Left renal pelvis (tissue), 4 donors: ENCODE data around the gene WDR89. TPM values are rescaled to one million over a fixed set of nuclear protein-coding genes. Genes with fewer than 3 reads are reported as not detected.
"Not testable (repeated sequence)": the region's sequence is repeated elsewhere in the genome, so short reads cannot be mapped to it uniquely, and the experiment has no call there.

ENCODE experiments used
- DNase-seq, 4 donors: peaks; one replicate each; pipeline ENCODE4 v3.0.0-alpha.2; 2013; ENCODE audit warnings: low read depth in 4 of 4, low spot score in 3 of 4
- polyA plus RNA-seq, 4 donors: library from polyadenylated mRNA; unstranded; fragments of 120-200 nt; gene quantifications; one replicate each; pipeline ENCODE4 v1.2.1, GENCODE V29; 2013; ENCODE audit not compliant: insufficient read length in 4 of 4

Gene WDR89
- polyA plus RNA-seq, 4 donors = 18.9 to 27.2 (median 23.9) TPM

GRCh38 chr14:63654936-63655335 lies 13.3 kb upstream of the WDR89 start:
- DNase-seq = no peak

DNA sequence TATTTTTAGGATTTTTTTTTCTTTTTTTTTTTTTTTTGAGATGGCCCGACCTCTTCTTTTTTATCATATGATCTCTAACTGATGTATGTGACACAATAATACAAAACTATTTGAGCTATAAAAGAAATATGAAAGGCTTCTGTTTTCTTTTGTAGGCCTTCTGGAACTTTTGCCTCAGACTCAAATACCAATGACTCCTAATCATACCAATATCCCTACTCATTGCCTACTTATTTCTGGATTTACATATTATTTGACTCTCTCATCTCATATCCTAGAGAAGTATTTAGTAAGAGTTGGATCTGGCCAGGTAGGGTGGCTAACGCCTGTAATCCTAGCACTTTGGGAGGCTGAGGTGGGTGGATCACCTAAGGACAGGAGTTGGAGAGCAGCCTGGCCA lies 12.7 kb upstream of the WDR89 start:
- DNase-seq = no peak

DNA sequence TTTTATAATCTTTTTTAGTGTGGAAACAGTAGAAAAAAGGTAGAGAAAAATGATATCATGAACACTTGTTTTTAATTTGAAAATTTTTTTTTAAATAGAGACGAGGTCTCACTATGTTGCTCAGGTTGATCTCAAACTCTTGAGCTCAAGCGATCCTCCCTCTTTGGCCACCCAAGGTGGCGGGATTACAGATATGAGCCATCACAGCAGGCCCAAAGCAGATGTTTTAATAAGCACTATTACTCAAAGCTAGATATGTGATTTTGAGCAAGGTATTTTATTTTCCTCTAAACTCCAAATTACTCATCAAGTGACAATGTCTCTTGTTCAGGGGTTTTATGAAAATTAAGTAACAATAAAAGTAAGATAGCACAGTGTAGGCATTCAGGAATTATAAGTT lies 10.7 kb upstream of the WDR89 start:
- DNase-seq = no peak

DNA sequence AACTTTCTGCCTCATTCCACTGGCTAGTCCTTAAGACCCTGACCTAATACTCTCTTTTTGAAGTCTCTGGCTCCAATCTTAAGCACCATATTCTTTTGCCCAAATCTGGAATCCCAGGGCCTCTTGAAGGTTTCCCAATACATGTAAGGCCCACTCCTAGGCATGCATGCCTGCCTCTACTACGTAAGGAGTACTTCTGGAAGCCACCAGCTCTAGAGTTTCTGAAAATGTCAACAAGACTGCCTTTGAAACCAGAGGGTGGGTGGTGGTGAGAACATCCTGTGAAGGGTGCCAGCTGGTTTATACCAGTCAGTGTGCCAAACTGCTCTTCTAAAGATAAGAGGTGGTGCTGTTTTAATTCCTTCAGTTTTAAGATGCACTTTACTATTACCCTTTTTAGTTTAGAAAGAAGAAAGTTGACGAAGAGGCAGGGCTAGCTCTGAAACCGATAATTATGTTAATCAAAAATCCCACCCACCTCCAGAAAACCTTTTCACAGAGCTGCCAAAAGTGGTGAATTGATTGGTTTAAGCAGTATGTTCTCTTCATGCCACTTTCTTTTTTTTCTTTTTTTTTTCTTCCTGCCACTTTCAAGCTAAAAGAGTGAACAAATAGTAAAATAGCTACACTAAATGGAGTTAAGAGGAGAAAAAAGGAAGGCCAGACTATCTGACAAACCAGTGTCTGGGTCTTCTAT lies 8.7 kb upstream of the WDR89 start:
- no peak for DNase-seq

GRCh38 chr14:63647696-63648410 lies 6.2 kb upstream of the WDR89 start:
- no peak for DNase-seq

GRCh38 chr14:63644741-63645140 lies 3.1 kb upstream of the WDR89 start:
- DNase-seq = no peak

DNA sequence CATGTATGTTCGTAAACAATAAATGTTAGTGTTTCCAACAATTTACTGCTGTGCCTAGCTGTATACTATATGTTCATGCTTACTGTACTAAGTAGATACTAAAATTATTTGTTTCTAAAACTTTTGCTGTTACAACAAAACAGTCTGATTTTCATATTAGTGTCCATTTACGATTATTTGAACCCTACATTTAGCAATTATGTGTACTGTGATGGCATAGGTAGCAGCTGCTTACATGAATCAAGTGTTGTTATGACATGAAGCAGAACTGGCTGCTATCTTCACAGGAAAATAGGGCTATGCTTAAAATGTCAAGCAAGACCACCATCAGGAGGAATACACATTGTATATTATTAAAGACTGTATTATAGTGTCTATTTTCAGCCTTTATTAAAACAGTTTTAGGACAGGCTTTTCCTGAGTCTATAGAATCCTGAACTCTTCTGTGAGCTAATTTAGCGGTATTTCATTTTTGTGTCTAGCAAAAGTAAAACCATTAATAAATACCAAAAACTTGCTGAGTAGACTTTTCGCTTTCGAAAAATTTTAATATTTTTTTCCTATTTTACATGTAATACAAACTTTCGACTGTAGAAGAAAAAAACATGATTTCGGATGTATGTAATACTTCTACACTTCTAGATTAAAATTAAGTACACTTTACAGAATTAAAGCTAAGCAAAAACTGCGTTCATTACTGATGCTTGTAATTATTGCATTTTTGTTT lies 1.1 kb upstream of the WDR89 start:
- DNase-seq = no peak

- DNase-seq = peak; percentile 92 to 95 (median 94)
Measured at GRCh38 chr14:63642229-63642611, 549 bp upstream of the WDR89 start.

DNA sequence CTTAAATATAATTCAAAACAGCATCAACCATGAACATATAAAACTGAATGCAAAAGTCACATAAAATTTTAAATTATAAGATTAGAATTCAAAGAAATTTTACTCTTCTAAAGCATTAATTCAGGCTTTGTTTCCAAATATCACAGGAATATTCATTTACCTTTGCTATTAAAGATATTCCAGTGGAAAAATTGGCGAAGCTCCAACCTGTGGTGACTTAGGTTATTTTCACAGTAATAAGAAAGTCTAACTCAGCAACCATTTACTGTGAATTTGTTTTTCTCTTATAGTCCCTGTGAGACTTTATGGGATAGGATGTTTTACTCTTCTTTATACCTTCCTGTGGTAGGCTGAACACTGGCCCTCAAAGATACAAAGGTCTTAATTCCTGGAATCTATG lies 3.2 kb downstream of the WDR89 start:
- DNase-seq = no peak

DNA sequence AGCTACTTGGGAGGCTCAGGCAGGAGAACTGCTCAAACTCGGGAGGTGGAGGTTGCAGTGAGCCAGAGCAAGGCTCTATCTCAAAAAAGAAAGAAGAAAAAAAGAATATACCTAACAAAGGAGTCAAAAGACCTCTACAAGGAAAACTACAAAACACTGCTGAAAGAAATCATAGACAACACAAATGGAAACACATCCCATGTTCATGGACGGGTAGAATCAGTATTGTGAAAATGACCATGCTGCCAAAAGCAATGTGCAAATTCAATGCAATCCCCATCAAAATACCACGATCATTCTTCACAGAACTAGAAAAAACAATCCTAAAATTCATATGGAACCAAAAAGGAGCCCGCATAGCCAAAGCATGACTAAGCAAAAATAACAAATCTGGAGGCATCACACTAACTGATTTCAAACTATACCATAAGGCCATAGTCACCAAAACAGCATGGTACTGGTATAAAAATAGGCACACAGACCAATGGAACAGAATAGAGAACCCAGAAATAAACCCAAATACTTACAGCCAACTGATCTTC lies 5.5 kb downstream of the WDR89 start:
- not testable (repeated sequence) for DNase-seq

DNA sequence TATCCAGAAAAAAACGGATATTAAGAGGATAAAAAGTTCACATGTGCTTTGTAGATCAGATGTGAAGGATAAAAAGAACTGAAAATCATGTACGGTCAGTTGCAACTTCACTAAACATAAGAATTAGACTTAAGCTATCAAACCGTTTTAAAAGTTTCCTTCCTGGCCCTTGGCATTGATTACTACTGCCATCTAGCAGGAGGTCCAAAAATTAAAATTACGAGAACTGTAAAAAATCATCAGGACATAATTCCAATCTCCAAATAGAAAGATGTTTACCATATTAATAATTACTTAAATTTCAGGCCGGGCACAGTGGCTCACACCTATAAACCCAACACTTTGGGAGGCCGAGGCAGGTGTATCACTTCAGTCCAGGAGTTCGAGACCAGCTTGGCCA lies 7.9 kb downstream of the WDR89 start:
- no peak for DNase-seq

GRCh38 chr14:63632932-63633514 lies 8.6 kb downstream of the WDR89 start:
- DNase-seq = no peak

- no peak for DNase-seq
Measured at GRCh38 chr14:63624701-63625100, 17.0 kb downstream of the WDR89 start.

DNA sequence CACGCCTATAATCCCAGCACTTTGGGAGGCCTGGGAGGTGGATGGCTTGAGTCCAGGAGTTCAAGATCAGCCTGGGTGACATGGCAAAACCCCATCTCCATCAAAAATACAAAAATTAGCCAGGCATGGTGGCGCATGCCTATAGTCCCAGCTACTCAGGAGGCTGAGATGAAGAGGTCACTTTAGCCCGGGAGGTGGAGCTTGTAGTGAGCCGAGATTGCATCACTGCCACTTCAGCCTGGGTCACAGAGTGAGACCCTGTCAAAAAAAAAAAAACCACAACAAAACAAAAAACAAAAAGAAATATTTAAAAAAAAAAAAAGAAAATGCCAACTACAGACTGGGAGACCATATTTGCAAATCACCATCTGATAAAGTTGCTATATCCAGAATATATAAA lies 17.5 kb downstream of the WDR89 start:
- no peak for DNase-seq

DNA sequence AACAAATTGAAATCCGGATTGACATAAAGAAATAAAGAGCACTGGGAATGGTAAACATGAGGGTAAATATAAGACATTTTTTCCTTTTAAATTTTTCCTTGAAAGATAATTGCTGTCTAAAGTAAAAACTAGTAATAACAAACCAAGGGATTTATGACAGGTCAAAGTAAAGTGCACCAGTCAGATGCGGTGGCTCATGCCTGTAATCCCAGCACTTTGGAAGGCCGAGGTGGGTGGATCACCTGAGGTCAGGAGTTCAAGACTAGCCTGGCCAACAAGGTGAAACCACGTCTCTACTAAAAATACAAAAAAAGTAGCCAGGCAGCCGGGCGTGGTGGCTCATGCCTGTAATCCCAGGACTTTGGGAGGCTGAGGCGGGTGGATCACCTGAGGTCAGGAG lies 19.7 kb downstream of the WDR89 start:
- DNase-seq = not testable (repeated sequence)

DNA sequence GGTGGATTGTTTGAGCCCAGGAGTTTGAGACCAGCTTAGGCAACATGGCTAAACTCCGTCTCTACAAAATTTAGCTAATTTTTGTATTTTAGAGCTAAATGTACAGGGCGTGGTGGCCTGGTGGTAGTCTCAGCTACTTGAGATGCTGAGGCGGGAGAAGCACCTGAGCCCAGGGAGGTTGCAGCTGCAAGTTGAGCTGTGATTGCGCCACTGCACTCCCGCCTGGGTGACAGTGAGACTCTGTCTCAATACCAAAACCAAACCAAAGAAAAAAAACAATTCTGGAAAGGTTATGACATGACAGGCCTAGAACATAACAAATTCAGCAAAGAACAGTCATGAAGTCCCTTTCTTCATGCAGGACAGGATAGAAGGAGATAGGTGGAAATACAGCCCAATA lies 25.7 kb downstream of the WDR89 start:
- no peak for DNase-seq

DNA sequence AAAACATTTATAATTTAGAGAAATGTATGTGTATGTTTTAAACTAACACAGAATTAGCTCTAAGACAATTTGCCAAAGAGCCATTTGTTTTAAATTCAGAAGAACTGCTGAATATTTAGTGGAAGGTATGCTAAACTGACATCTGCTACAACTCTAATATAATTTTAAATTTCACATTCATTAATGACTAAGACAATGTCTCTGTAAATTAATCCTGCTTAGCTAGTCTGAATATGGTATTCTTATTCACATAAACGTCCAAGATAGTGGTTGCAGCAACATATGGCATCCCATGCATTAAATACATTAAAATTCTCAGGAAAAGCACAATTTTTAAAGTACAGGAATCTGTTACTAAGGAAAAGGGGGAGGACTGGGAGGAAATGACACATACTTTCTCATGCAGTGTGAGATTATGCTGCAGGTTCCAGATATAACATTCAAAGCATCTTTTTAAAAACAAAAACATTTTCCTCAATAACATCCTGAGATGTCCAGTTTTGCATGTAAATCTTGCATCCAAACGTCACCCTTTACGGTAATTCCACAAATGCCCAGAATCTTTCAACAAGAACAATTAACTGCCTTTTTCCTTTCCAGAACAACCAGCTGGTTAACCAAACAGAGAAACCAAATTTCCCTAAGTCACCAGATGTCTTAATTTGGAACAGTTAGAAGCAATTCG lies 26.9 kb downstream of the WDR89 start:
- no peak for DNase-seq

DNA sequence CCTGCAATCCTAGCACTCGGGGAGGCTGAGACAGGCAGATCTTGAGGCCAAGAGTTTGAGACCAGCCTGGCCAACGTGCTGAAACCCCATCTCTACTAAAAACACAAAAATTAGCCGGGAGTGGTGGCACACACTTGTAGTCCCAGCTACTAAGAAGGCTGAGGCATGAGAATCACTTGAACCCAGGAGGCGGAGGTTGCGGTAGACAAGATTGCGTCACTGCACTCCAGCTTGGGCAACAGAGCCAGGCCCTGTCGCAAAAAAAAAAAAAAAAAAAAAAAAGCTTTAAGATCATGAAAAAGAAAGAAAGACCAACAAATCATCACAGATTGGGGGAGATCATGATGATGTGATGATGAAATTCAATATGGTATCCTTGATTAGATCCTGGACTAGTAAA lies 30.6 kb downstream of the WDR89 start:
- DNase-seq = no peak

DNA sequence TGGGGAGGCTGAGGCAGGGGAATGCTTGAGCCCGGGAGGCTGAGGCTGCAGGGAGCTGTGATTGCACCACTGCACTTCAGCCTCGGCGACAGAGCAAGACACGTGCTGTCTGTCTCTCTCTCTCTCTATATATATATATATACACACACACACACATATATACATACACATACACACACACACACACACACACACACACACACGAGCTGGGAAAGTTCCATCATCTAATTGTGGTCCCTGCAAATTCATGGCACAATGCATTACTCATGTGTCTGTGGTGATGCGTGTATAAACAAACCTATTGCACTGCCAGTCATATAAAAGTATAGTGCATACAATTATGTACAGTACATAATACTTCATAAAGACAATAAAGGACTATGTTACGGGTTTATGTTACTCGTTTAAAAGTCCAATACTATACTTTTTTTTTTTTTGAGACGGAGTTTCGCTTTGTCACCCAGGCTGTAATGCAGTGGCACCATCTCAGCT lies 36.6 kb downstream of the WDR89 start:
- no peak for DNase-seq

GRCh38 chr14:63604626-63605025 lies 37.0 kb downstream of the WDR89 start:
- DNase-seq = no peak
